ENCODE results near the gene RSRP1.
"Not testable (repeated sequence)": the region's sequence is repeated elsewhere in the genome, so short reads cannot be mapped to it uniquely, and the experiment has no call there.

RSRP1 gene

GRCh38 chr1:25278790-25279189 lies 31.5 kb upstream of the RSRP1 start:
- not testable (repeated sequence) for H3K4me3 ChIP-seq (ENCODE audit: severe bottlenecking); H3K27me3 ChIP-seq (ENCODE audit: insufficient read depth, poor library complexity, severe bottlenecking); H3K4me1 ChIP-seq (ENCODE audit: insufficient read depth, poor library complexity, severe bottlenecking); ATAC-seq (ENCODE audit: low read depth); H3K9me3 ChIP-seq (ENCODE audit: severe bottlenecking); H3K27ac ChIP-seq (ENCODE audit: poor library complexity, severe bottlenecking); H3K36me3 ChIP-seq (ENCODE audit: low read depth); DNase-seq (ENCODE audit: low spot score)

DNA sequence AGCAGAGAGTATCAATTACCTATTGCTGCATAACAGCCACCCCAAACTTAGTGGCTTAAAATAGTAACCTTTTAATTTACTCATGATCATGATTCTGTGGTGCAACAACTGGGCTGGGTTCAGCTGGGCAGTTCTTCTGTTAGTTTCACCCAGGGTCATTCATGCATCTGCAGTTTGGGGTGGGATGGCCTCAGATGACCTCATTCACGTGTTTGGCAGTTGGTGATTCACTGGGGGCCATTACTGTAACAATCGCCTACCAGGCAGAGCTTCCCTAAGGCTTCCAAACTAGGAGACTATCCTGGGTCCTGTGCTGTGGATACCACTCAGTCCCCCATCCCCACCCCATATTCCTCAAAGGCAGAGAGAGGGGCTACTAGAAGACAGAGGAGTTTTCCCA lies 31.1 kb upstream of the RSRP1 start:
- H3K4me3 ChIP-seq (ENCODE audit: severe bottlenecking); H3K27ac ChIP-seq (ENCODE audit: poor library complexity, severe bottlenecking); ATAC-seq (ENCODE audit: low read depth); DNase-seq (ENCODE audit: low spot score); H3K4me1 ChIP-seq (ENCODE audit: insufficient read depth, poor library complexity, severe bottlenecking); H3K36me3 ChIP-seq (ENCODE audit: low read depth); H3K27me3 ChIP-seq (ENCODE audit: insufficient read depth, poor library complexity, severe bottlenecking); H3K9me3 ChIP-seq (ENCODE audit: severe bottlenecking): not testable (repeated sequence)

DNA sequence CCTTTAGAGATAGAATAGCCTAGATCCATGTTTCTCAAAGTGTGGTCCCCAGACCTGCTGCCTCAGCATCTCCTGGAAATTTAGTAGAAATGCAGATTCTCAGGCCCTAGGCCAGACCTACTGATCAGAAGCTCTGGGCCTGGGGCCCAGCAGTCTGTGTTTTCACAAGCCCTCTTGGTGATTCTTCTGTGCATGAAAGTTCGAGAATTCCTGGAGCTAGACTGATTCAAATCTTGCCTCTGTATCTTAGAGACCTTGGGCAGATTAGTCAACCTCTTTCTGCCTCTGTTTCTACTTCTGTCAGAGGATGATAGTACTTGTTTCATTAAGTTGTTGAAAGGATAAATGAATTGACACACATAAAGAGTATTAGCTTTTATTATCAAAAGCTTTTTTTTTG lies 30.0 kb upstream of the RSRP1 start:
- not testable (repeated sequence) for H3K4me3 ChIP-seq (ENCODE audit: severe bottlenecking); H3K27me3 ChIP-seq (ENCODE audit: insufficient read depth, poor library complexity, severe bottlenecking); H3K36me3 ChIP-seq (ENCODE audit: low read depth); ATAC-seq (ENCODE audit: low read depth); H3K9me3 ChIP-seq (ENCODE audit: severe bottlenecking); H3K27ac ChIP-seq (ENCODE audit: poor library complexity, severe bottlenecking); H3K4me1 ChIP-seq (ENCODE audit: insufficient read depth, poor library complexity, severe bottlenecking); DNase-seq (ENCODE audit: low spot score)

GRCh38 chr1:25275648-25276047 lies 28.4 kb upstream of the RSRP1 start:
- ATAC-seq (ENCODE audit: low read depth); H3K4me3 ChIP-seq (ENCODE audit: severe bottlenecking); H3K4me1 ChIP-seq (ENCODE audit: insufficient read depth, poor library complexity, severe bottlenecking); DNase-seq (ENCODE audit: low spot score); H3K36me3 ChIP-seq (ENCODE audit: low read depth); H3K9me3 ChIP-seq (ENCODE audit: severe bottlenecking); H3K27ac ChIP-seq (ENCODE audit: poor library complexity, severe bottlenecking); H3K27me3 ChIP-seq (ENCODE audit: insufficient read depth, poor library complexity, severe bottlenecking): not testable (repeated sequence)

DNA sequence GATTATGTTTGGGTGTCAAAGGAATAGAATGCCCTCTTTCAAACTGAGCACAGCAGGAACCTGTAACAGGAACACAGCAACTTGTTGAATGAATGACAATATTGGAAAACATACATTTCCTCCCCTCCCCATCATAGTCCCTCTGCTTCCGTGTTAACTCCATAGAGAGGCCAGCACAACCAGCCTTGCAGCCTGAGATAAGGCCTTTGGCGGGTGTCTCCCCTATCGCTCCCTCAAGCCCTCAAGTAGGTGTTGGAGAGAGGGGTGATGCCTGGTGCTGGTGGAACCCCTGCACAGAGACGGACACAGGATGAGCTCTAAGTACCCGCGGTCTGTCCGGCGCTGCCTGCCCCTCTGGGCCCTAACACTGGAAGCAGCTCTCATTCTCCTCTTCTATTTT lies 25.0 kb upstream of the RSRP1 start, which contains the start of gene RHD:
RHD (plus strand) TSS at position 272 of the 400 bp plus-strand sequence; CDS start at position 311, 39 bp downstream.
- not testable (repeated sequence) for H3K9me3 ChIP-seq (ENCODE audit: severe bottlenecking); H3K4me3 ChIP-seq (ENCODE audit: severe bottlenecking); H3K27me3 ChIP-seq (ENCODE audit: insufficient read depth, poor library complexity, severe bottlenecking); DNase-seq (ENCODE audit: low spot score); H3K4me1 ChIP-seq (ENCODE audit: insufficient read depth, poor library complexity, severe bottlenecking); H3K27ac ChIP-seq (ENCODE audit: poor library complexity, severe bottlenecking); H3K36me3 ChIP-seq (ENCODE audit: low read depth); ATAC-seq (ENCODE audit: low read depth)

DNA sequence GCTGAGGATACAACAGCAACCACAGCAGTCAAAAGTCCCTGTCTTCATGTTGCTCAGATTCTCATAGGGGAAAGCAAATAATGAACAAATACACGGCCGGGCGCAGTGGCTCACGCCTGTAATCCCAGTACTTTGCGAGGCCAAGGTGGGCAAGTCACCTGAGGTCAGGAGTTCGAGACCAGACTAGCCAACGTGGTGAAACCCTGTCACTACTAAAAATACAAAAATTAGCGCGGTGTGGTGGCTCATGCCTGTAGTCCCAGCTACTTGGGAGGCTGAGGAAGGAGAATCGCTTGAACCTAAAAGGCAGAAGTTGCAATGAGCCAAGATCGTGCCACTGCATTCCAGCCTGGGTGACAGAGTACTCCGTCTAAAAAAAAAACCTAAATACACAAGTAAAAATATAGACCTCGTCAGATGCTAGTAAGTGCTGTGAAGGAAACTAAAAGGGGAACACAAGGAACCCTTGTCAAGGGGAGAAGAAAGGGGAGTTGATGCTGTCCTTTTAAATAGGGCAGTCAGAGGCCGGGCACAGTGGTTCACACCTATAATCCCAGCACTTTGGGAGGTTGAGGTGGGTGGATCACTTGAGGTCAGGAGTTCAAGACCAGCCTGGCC lies 21.0 kb upstream of the RSRP1 start:
- H3K4me3 ChIP-seq (ENCODE audit: severe bottlenecking), result peak overlapping the region; percentile 28
- ATAC-seq (ENCODE audit: low read depth); DNase-seq (ENCODE audit: low spot score): not testable (repeated sequence)

GRCh38 chr1:25267288-25268142 lies 20.3 kb upstream of the RSRP1 start:
- H3K9me3 ChIP-seq (ENCODE audit: severe bottlenecking); H3K4me1 ChIP-seq (ENCODE audit: insufficient read depth, poor library complexity, severe bottlenecking); DNase-seq (ENCODE audit: low spot score); H3K27me3 ChIP-seq (ENCODE audit: insufficient read depth, poor library complexity, severe bottlenecking); H3K36me3 ChIP-seq (ENCODE audit: low read depth): not testable (repeated sequence)
- peak overlapping the region; percentile 28 for H3K4me3 ChIP-seq (ENCODE audit: severe bottlenecking)
- ATAC-seq (ENCODE audit: low read depth), result peak; percentile 84
- H3K27ac ChIP-seq (ENCODE audit: poor library complexity, severe bottlenecking), result peak overlapping the region; percentile 34

More for the DNA sequence above, 21.0 kb upstream of the RSRP1 start:
- peak overlapping the region; percentile 34 for H3K27ac ChIP-seq (ENCODE audit: poor library complexity, severe bottlenecking)
- H3K9me3 ChIP-seq (ENCODE audit: severe bottlenecking); H3K27me3 ChIP-seq (ENCODE audit: insufficient read depth, poor library complexity, severe bottlenecking); H3K36me3 ChIP-seq (ENCODE audit: low read depth); H3K4me1 ChIP-seq (ENCODE audit: insufficient read depth, poor library complexity, severe bottlenecking): not testable (repeated sequence)

- H3K4me1 ChIP-seq (ENCODE audit: insufficient read depth, poor library complexity, severe bottlenecking); H3K9me3 ChIP-seq (ENCODE audit: severe bottlenecking); H3K36me3 ChIP-seq (ENCODE audit: low read depth); H3K27me3 ChIP-seq (ENCODE audit: insufficient read depth, poor library complexity, severe bottlenecking); H3K27ac ChIP-seq (ENCODE audit: poor library complexity, severe bottlenecking); DNase-seq (ENCODE audit: low spot score): not testable (repeated sequence)
- H3K4me3 ChIP-seq (ENCODE audit: severe bottlenecking), result peak overlapping the region; percentile 26
- ATAC-seq (ENCODE audit: low read depth), result peak; percentile 68
These were observed 19.5 kb upstream of the RSRP1 start for GRCh38 chr1:25266554-25267287.

GRCh38 chr1:25260336-25260735 lies 13.1 kb upstream of the RSRP1 start:
- H3K27ac ChIP-seq (ENCODE audit: poor library complexity, severe bottlenecking), result not testable (repeated sequence)

More at GRCh38 chr1:25260336-25260735, 13.1 kb upstream of the RSRP1 start:
- ATAC-seq (ENCODE audit: low read depth); H3K4me1 ChIP-seq (ENCODE audit: insufficient read depth, poor library complexity, severe bottlenecking); DNase-seq (ENCODE audit: low spot score); H3K27me3 ChIP-seq (ENCODE audit: insufficient read depth, poor library complexity, severe bottlenecking); H3K9me3 ChIP-seq (ENCODE audit: severe bottlenecking); H3K36me3 ChIP-seq (ENCODE audit: low read depth); H3K4me3 ChIP-seq (ENCODE audit: severe bottlenecking): not testable (repeated sequence)

All from RWPE2 (cell line).